ENCODE measurements around the gene PSD4.

Gene PSD4

DNA sequence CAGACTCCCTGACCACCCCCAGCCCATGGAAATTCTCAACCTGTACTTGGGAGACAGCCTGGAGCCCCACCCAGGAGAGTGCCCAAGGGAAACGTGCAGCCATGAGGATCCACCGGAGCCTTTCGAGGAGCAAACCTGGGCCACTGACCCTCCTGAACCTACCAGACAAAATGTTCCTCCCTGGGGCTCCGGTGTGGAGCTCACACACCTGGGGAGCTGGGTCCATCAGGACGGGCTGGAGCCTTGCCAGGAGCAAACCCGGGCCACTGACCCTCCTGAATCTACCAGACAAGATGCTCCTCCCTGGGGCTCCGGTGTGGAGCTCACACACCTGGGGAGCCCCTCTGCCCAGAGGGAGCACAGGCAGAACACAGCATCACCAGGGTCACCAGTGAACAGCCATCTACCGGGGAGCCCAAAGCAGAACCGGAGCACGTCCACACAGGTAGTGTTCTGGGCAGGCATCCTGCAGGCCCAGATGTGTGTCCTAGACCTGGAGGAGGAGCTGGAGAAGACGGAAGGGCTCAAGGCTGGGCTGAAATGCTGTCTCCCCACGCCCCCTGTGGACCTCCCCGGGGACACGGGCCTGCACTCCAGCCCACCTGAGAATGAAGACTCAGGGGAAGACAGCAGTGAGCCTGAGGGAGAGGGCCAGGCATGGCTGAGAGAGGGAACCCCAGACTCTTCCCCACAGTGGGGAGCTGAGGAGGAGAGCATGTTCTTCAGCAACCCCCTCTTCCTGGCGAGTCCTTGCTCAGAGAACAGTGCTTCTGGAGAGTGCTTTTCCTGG is 8.9 kb downstream of the PSD4 start:
- TF ChIP-seq CTCF (IDR thresholded peaks at IDR 0.05; ENCODE audit: borderline replicate concordance, insufficient read depth, low read depth, low read length) = no peak

DNA sequence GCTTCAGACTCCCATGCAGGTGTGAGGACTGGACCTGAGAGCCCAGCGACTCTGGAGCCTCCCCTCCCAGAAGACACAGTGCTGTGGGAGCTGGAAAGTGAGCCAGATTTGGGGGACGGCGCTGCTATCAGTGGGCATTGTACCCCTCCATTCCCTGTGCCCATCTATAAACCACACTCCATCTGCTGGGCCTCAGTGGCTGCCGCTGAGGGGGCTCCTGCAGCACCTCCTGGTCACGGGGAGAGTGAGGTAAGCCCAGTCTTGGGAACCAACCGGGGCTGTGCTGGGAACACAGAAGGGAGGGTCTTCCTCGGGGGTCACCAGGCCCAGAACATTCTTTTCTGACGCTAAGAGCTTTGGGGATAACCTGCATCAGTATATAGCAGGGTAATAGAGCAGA is 9.5 kb downstream of the PSD4 start:
- no peak overlapping the region for H3K4me3 ChIP-seq (ENCODE audit: low read depth, low read length)
- no peak for TF ChIP-seq CTCF (IDR thresholded peaks at IDR 0.05; ENCODE audit: borderline replicate concordance, insufficient read depth, low read depth, low read length)

More for the DNA sequence above, 8.9 kb downstream of the PSD4 start:
- no peak overlapping the region for H3K4me3 ChIP-seq (ENCODE audit: low read depth, low read length)

DNA sequence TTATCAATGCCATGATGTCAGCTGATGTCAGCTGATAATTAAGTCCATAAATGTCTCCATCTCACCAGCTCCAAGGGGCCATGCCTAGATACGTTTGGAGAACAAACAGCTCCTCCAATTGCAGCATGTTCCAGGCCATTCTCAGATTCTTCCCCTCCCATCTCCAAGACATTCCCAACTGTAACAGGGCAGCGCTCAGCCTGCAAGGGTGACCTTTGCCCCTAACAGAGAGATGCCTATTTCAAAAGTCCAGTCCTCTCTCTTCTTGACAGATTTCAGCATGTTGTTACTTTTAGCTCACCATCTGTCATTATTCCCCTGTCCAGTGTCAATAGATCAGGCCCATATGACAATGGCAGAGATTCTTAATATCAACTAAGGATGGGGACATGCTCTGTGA is 9.9 kb downstream of the PSD4 start:
- TF ChIP-seq CTCF (IDR thresholded peaks at IDR 0.05; ENCODE audit: borderline replicate concordance, insufficient read depth, low read depth, low read length) = no peak
- no peak overlapping the region for H3K4me3 ChIP-seq (ENCODE audit: low read depth, low read length)

DNA sequence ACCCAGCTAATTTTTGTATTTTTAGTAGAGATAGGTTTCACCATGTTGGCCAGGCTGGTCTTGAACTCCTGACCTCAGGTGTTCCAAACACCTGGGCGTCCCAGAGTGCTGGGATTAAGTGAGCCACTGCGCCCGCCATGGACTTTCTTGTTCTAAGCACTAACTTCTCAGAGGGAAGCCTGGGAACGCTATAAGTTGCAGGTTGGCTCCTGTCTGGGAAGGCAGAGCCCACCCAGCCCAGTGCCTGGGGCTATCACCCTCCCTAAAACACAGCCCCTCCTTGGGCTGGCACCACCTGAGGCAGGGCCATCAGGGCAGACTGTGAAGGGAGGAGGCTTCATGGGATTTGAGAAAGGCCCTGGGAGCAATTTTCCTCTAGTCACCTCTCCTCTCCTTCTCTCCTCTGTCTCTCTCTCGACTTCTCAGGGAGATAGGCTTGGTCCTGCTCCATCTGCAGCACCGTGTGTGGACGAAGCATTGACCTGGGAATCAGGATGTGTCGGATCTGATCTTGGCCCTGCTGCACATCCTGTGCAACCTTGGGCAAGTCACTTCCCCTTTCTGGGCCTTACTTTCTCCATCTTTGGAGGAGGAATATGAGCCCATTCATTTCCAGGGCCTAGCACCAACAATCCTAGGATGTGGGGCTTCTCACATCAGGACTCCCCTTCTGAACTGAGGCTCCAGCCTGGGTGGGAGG is 10.9 kb downstream of the PSD4 start:
- TF ChIP-seq CTCF (IDR thresholded peaks at IDR 0.05; ENCODE audit: borderline replicate concordance, insufficient read depth, low read depth, low read length) = no peak
- H3K4me3 ChIP-seq (ENCODE audit: low read depth, low read length) = no peak overlapping the region

DNA sequence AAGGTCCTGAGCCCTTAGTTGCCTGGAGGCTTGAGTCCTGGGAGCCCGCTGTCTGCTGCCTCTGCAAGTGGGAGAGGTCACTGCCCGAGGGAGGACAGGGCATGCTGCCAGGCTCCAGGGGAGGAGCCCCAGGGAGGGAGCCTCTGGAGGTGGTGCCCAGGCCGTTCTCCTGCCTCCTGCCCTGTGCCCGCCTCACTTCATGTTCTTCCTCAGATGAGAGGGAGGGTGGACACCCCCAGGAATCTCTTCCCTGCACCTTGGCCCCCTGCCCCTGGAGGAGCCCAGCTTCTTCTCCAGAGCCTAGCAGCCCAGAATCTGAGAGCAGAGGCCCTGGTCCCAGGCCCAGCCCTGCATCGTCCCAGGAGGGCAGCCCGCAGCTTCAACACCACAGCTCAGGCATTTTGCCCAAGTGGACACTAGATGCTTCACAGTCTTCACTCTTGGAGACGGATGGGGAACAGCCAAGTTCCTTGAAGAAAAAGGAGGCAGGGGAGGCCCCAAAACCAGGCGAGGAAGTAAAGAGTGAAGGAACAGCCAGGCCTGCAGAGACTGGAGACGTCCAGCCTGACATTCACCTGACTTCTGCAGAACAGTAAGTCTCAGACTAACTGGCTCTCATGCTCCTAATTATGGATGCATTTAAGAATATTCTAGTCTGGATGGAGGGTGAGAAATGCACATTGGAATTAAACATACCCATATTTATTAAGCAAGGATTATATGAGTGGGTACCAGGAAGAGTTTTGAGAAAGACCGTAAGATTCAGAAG is 12.1 kb downstream of the PSD4 start:
- no peak for TF ChIP-seq CTCF (IDR thresholded peaks at IDR 0.05; ENCODE audit: borderline replicate concordance, insufficient read depth, low read depth, low read length)
- no peak overlapping the region for H3K4me3 ChIP-seq (ENCODE audit: low read depth, low read length)

- TF ChIP-seq CTCF (IDR thresholded peaks at IDR 0.05; ENCODE audit: borderline replicate concordance, insufficient read depth, low read depth, low read length) = no peak
- H3K4me3 ChIP-seq (ENCODE audit: low read depth, low read length) = no peak overlapping the region
These were observed 12.6 kb downstream of the PSD4 start for GRCh38 chr2:113186433-113186796.

Measured in GM12875 (cell line).